Inflammatory macrophage treated with lipopolysaccharide for 4 hours (primary cell): Measurements from ENCODE around the gene FILIP1L.
A peak's percentile ranks its signal among the peaks of the same experiment; 100 is the strongest.

ENCODE experiments used
- DNase-seq: peaks from one replicate; pipeline ENCODE4 v3.0.0-alpha.2; 2020

FILIP1L gene

GRCh38 chr3:99823723-99824711, 290.3 kb downstream of the FILIP1L start:
- DNase-seq = no peak

GRCh38 chr3:99818818-99819217, 295.5 kb downstream of the FILIP1L start:
- DNase-seq = no peak

GRCh38 chr3:99817437-99818240, 296.7 kb downstream of the FILIP1L start, which contains the start of gene CMSS1:
Gene CMSS1, plus strand, starts transcription at chr3:99817862.
- peak; percentile 93 for DNase-seq

GRCh38 chr3:99817047-99817436, 297.3 kb downstream of the FILIP1L start:
- DNase-seq = no peak

- DNase-seq = no peak
These were observed 303.9 kb downstream of the FILIP1L start for GRCh38 chr3:99810403-99810802.

- DNase-seq = no peak
These were observed 304.7 kb downstream of the FILIP1L start for GRCh38 chr3:99809565-99809964.

- DNase-seq = peak; percentile 48
These were observed 306.0 kb downstream of the FILIP1L start for GRCh38 chr3:99808163-99808794.

- no peak for DNase-seq
These were observed 309.1 kb downstream of the FILIP1L start for GRCh38 chr3:99805160-99805559.

- DNase-seq = no peak
These were observed 311.0 kb downstream of the FILIP1L start for GRCh38 chr3:99803297-99803696.

GRCh38 chr3:99799422-99799821, 314.9 kb downstream of the FILIP1L start:
- no peak for DNase-seq

GRCh38 chr3:99795573-99795972, 318.7 kb downstream of the FILIP1L start:
- DNase-seq = no peak

GRCh38 chr3:99794485-99794884, 319.8 kb downstream of the FILIP1L start:
- no peak for DNase-seq

- peak; percentile 5 for DNase-seq
These were observed 325.1 kb downstream of the FILIP1L start for GRCh38 chr3:99789011-99789721.
